OCI-LY3 (cell line): ENCODE data around the gene ERO1A.

Experiments used
- H2AFZ ChIP-seq: fragments of 200-600, 300-600 bp; shearing (Covaris generic); 2 replicates; pipeline ENCODE4 v1.6.0; 2014; ENCODE audit warnings: antibody characterized with exemption, low read depth, low read length
- H3K27ac ChIP-seq: fragments of 200-600, 300-600 bp; sonication (generic); 2 replicates; pipeline ENCODE4 v1.5.1; 2014; ENCODE audit warnings: mild to moderate bottlenecking, low read length, moderate library complexity, mixed read lengths
- H3K27me3 ChIP-seq: fragments of 200-600, 300-600 bp; sonication (generic); 2 replicates; pipeline ENCODE4 v1.6.1; 2014; ENCODE audit warnings: low read depth, low read length, mixed read lengths
- H3K36me3 ChIP-seq: fragments of 200-600, 300-600 bp; sonication (generic); replicated peaks from 2 replicates; pipeline ENCODE3; 2014; ENCODE audit warnings: low read depth, low read length, mixed read lengths
- H3K4me1 ChIP-seq: fragments of 300-600, 200-600 bp; sonication (generic); 2 replicates; pipeline ENCODE4 v1.6.1; 2014; ENCODE audit warnings: low read length, mixed read lengths
- H3K4me2 ChIP-seq: fragments of 200-600, 300-600 bp; sonication (generic); 2 replicates; pipeline ENCODE4 v1.6.1; 2014; ENCODE audit warnings: low read length, mixed read lengths
- H3K4me3 ChIP-seq: fragments of 300-600, 200-600 bp; sonication (generic); 2 replicates; pipeline ENCODE4 v1.5.1; 2014; ENCODE audit warnings: antibody characterized with exemption, mild to moderate bottlenecking, low read length, moderate library complexity
- H3K79me2 ChIP-seq: fragments of 300-600, 200-600 bp; shearing (Covaris generic); 2 replicates; pipeline ENCODE4 v1.6.1; 2014; ENCODE audit warnings: mild to moderate bottlenecking, low read length, mixed read lengths
- H3K9ac ChIP-seq: fragments of 300-600, 200-600 bp; shearing (Covaris generic); 2 replicates; pipeline ENCODE4 v1.6.0; 2014; ENCODE audit warnings: mild to moderate bottlenecking, low read length, moderate library complexity
- H3K9me3 ChIP-seq: fragments of 200-600, 300-600 bp; shearing (Covaris generic); 2 replicates; pipeline ENCODE4 v1.6.1; 2014; ENCODE audit warnings: low read length, mixed read lengths; ENCODE audit not compliant: insufficient read depth
- H4K20me1 ChIP-seq: fragments of 200-600, 300-600 bp; sonication (generic); 2 replicates; pipeline ENCODE4 v1.6.1; 2016; ENCODE audit warnings: low read length, mixed read lengths; ENCODE audit not compliant: insufficient read depth
- CTCF ChIP-seq: fragments of 200-600, 300-600 bp; sonication (generic); IDR thresholded peaks from 2 replicates; pipeline ENCODE4 v1.5.1; 2014; ENCODE audit warnings: antibody characterized with exemption, low read length, low read depth
- EZH2phosphoT487 ChIP-seq: fragments of 200-600 bp; shearing (Covaris generic); IDR thresholded peaks from 2 replicates; pipeline ENCODE4 v1.6.1; 2018; ENCODE audit warnings: antibody characterized with exemption, mixed run types, low read depth

The ERO1A gene

DNA sequence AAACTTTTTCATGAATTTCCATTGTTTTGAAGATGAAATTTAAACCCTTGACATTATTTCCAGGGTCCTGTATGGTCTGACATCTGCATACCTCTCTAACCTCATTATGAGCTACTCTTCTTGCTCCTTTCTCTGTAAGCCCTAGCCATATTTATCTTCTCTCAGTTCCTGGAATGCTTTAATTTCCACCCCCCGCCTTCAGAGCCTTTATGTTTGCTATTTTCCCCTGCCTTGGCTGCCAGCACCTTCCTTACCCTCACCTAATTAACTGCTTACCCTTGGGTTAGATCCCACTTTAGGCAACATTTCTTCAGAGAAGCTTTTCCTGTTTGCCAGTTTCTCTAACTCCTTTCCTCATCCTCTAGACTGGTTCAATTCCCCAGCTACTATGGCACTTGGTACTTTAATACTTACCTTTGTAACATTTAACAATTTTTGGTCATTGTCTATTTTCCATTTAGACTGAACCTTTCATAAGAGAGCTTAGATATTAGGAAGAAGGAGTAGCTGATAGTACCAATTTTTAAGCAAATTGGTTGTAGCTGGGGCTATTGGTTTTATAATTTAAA is 40.6 kb upstream of the ERO1A start:
- no peaks in the 10 kb centered on the region for H4K20me1 ChIP-seq
- H3K36me3 ChIP-seq: peaks cover 11% of the 10 kb centered on the region
- H3K79me2 ChIP-seq: peaks cover 9% of the 10 kb centered on the region
- H3K9me3 ChIP-seq: no peaks in the 10 kb centered on the region
- H2AFZ ChIP-seq: no peak overlapping the region
- H3K4me2 ChIP-seq: no peak overlapping the region
- H3K27ac ChIP-seq: no peak overlapping the region
- H3K4me3 ChIP-seq: no peak overlapping the region
- H3K27me3 ChIP-seq: no peaks in the 10 kb centered on the region
- H3K9ac ChIP-seq: no peak overlapping the region
- TF ChIP-seq CTCF: no peak
- TF ChIP-seq EZH2phosphoT487: no peak
- peaks cover 1% of the 10 kb centered on the region for H3K4me1 ChIP-seq

DNA sequence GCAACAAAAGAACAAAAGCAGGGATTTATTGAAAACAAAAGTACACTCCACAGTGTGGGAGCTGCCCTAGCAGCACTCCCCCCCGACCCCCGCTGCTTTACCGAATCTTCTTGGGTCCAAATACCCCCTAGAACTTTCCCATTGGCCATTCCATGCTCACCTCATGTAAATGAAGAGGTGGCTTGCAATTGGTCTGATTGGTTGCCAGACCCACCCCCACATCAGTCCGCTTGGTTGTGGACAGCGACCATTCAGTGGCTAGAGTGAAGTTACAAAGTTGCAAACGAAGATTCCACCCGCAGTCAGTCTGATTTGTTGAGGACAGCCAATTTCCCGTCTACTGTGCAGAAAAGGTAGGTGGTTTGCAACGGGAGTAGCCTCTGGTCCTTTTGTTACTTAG is 38.5 kb upstream of the ERO1A start:
- H3K79me2 ChIP-seq: peaks cover 18% of the 10 kb centered on the region
- peaks cover 2% of the 10 kb centered on the region for H3K4me1 ChIP-seq
- TF ChIP-seq EZH2phosphoT487 (no peak), CTCF (no peak)
- H3K27ac ChIP-seq: no peak overlapping the region
- no peaks in the 10 kb centered on the region for H3K9me3 ChIP-seq
- peaks cover 11% of the 10 kb centered on the region for H3K36me3 ChIP-seq
- no peaks in the 10 kb centered on the region for H4K20me1 ChIP-seq
- H3K27me3 ChIP-seq: no peaks in the 10 kb centered on the region
- no peak overlapping the region for H2AFZ ChIP-seq
- no peak overlapping the region for H3K9ac ChIP-seq
- no peak overlapping the region for H3K4me3 ChIP-seq
- H3K4me2 ChIP-seq: no peak overlapping the region

DNA sequence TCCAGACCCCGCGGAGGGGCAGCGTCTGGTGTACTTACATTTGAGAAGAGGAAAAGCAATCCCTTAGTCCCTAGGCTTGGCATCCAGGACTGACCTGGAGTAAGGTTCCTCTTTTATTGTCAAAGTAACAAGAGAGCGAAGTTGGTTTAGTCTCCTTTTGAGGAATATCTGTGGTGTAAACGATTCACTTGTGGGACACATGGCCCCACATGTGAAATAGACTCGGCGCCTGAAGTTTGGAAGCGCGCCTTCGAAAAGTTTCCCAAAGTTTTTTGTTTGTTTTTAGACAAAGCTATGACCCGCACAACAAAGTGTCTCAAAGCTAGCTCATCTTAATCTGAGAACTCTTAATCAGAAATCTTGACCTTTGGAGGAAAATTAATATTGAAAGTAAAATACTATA is 35.4 kb upstream of the ERO1A start:
- no peaks in the 10 kb centered on the region for H3K9me3 ChIP-seq
- TF ChIP-seq CTCF (no peak), EZH2phosphoT487 (no peak)
- H3K27ac ChIP-seq: peak overlapping the region; percentile 20; the same call in 1 of the 2 replicates
- peak overlapping the region; percentile 75 for H3K9ac ChIP-seq
- H2AFZ ChIP-seq: peak overlapping the region; percentile 75; the same call in 1 of the 2 replicates
- H3K36me3 ChIP-seq: peaks cover 25% of the 10 kb centered on the region
- no peaks in the 10 kb centered on the region for H4K20me1 ChIP-seq
- peak overlapping the region; percentile 81 for H3K4me2 ChIP-seq
- no peaks in the 10 kb centered on the region for H3K27me3 ChIP-seq
- peaks cover 2% of the 10 kb centered on the region for H3K4me1 ChIP-seq
- H3K4me3 ChIP-seq: peak overlapping the region; percentile 90
- peaks cover 18% of the 10 kb centered on the region for H3K79me2 ChIP-seq

GRCh38 chr14:52729925-52730708 is 34.8 kb upstream of the ERO1A start, which contains the start of gene STYX:
TSS of gene STYX (plus strand) at chr14:52730166. CDS start at chr14:52730475, 309 bp downstream.
- Histone ChIP-seq H3K4me1 (peaks cover 2% of the 10 kb centered on the region), H3K27me3 (no peaks in the 10 kb centered on the region), H3K79me2 (peaks cover 18% of the 10 kb centered on the region), H3K36me3 (peaks cover 29% of the 10 kb centered on the region), H3K9ac (peak within 1 kb of the TSS; percentile 75), H3K4me3 (peak within 1 kb of the TSS; percentile 90), H4K20me1 (no peaks in the 10 kb centered on the region), H2AFZ (peak within 1 kb of the TSS; percentile 75; the same call in 1 of the 2 replicates), H3K27ac (peak within 1 kb of the TSS; percentile 20), H3K4me2 (peak within 1 kb of the TSS; percentile 88), H3K9me3 (no peaks in the 10 kb centered on the region)
- TF ChIP-seq CTCF (no peak), EZH2phosphoT487 (no peak)
